ENCODE measurements around the gene OR1M1.
"Not testable (repeated sequence)": the region's sequence is repeated elsewhere in the genome, so short reads cannot be mapped to it uniquely, and the experiment has no call there.

The OR1M1 gene, protein sequence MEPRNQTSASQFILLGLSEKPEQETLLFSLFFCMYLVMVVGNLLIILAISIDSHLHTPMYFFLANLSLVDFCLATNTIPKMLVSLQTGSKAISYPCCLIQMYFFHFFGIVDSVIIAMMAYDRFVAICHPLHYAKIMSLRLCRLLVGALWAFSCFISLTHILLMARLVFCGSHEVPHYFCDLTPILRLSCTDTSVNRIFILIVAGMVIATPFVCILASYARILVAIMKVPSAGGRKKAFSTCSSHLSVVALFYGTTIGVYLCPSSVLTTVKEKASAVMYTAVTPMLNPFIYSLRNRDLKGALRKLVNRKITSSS

DNA sequence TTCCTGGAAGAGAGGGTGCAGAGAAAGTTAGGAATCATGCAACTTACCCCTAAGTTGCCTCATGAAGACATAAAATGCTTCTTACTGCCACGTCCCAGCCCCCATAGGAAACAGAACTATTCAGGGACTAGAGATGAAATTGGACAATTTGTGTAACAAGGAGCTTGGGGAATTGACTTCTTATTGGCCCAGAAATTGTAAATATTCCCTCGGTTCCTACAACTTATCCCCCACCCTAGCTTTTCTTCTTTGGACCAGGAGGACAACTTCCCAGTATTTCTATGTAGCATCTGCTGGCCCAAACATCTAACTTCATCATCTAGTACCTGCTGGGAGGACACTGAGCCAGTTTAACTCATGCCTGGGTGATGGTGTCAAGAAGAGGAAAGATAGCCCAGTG, at the start of gene OR1M1:
TSS of gene OR1M1 (plus strand) at position 301 of the 400 bp plus-strand sequence. CDS start 6,184 bp downstream, outside the sequence.
- H3K4me3 Mint-ChIP-seq, result no peak within 1 kb of the TSS
- peaks cover 16% of the 10 kb centered on the region for H3K27me3 Mint-ChIP-seq
- no peak within 1 kb of the TSS for H3K27ac Mint-ChIP-seq
- no peaks in the 10 kb centered on the region for H3K36me3 Mint-ChIP-seq (ENCODE audit: low read depth)
- H3K4me1 Mint-ChIP-seq (ENCODE audit: low read depth), result no peaks in the 10 kb centered on the region
- no peaks in the 10 kb centered on the region for H3K9me3 Mint-ChIP-seq

DNA sequence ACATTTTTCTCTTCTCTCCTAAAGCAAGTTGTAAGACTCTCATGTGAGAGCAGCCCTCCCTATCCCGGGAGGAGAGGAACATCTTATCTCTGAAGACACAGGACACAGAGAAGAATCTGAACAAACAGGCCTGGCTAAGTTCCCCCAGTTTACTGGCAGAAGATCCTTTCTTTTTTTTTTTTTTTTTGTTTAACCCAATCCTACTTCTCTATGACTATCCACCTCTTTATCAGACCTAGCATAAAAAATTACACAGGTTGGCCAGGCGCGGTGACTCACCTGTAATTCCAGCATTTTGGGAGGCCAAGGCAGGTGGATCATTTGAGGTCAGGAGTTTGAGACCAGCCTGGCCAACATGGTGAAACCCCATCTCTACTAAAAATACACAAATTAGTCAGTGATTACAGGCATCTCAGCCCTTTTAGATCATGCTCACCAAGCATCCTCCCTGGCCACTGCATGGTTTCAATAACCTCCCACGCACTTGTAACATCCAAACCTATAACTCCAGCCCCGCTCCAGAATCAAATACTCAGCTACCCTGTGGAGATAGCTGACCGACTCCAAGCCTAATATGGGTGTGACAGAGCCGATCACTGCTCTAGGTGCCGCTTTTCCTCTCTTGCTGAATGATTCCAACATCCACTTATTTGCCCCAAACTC, 49.3 kb upstream of the OR1M1 start:
- Mint-ChIP-seq H3K27ac (no peak overlapping the region), H3K27me3 (peaks cover 9% of the 10 kb centered on the region), H3K4me3 (no peak overlapping the region), H3K9me3 (no peaks in the 10 kb centered on the region), H3K36me3 (ENCODE audit: low read depth) (no peaks in the 10 kb centered on the region), H3K4me1 (ENCODE audit: low read depth) (no peaks in the 10 kb centered on the region)

DNA sequence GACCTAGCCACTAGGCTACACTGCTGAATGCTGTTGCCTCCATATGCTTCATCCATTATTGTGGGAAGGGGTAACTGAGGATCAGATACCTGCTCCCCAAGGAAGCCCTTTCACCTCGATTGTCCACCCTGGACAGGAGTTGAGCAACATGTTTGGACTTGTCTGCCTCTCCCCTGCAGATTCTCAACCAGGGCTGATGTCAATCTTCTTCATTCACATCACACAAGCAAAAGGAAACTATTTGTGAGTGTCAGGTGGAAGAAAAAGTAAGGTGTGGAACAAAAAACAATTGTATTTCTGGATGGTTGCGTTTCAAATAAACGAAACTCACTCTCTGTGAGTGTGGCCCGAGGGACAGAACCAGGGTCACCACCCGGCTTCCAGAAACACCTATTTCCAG, 47.1 kb upstream of the OR1M1 start:
- Mint-ChIP-seq H3K27me3 (peaks cover 12% of the 10 kb centered on the region), H3K4me3 (no peak overlapping the region), H3K36me3 (ENCODE audit: low read depth) (no peaks in the 10 kb centered on the region), H3K4me1 (ENCODE audit: low read depth) (no peaks in the 10 kb centered on the region), H3K9me3 (no peaks in the 10 kb centered on the region), H3K27ac (no peak overlapping the region)

DNA sequence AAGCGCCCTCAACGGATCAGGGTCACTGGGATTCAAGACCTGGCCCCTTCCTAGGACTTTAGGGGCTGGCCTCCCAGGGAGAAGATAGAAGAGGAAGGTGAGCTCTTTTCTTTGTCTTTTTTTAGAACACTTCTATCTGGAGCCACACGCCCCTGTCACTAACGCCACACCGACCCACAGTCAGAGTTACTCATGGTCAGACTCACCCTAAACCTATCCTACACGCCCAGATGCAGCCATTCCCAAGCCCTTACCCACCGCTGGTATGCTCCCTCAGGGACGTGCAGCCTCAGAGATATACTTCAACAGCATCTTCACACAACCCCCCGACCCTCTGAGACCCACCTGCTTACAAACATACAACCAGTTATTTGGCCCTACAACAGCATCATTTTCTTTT, 46.7 kb upstream of the OR1M1 start:
- Mint-ChIP-seq H3K36me3 (ENCODE audit: low read depth) (no peaks in the 10 kb centered on the region), H3K9me3 (no peaks in the 10 kb centered on the region), H3K4me1 (ENCODE audit: low read depth) (no peaks in the 10 kb centered on the region), H3K27me3 (peaks cover 14% of the 10 kb centered on the region), H3K27ac (no peak overlapping the region), H3K4me3 (no peak overlapping the region)

DNA sequence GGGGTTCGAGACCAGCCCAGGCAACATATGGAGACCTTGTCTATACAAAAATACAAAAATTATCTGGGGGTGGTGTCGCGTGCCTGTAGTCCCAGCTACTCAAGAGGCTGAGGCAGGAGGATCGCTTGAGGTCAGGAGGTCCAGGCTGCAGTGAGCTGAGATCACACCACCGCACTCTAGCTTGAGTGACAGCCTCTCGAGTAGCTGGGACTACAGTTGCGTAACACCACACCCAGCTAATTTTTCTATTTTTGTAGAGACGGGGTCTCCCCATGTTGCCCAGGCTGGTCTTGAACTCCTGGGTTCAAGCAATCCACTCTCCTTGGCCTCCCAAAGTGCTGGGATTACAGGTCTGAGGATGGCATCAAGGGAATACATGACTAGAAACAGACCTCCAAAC, 45.8 kb upstream of the OR1M1 start:
- Mint-ChIP-seq H3K4me1 (ENCODE audit: low read depth) (no peaks in the 10 kb centered on the region), H3K4me3 (no peak overlapping the region), H3K27ac (no peak overlapping the region), H3K27me3 (peaks cover 18% of the 10 kb centered on the region), H3K36me3 (ENCODE audit: low read depth) (no peaks in the 10 kb centered on the region), H3K9me3 (no peaks in the 10 kb centered on the region)

DNA sequence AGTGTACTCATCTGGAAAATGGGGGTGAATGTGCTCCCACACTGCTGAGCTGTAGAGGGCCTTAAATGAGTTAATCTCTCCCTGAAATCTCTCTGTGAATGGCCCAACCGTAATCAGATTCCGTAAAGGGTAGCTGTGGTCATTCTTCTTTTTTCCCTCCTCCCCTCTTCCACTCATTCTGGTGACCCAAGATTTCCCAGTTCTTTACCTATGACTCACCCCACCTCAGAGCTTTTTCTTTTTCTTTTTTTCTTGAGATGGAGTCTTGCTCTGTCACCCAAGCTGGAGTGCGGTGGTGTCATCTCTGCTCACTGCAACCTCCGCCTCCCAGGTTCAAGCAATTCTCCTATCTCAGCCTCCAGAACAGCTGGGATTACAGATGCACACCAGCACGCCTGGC, 43.3 kb upstream of the OR1M1 start:
- Mint-ChIP-seq H3K4me1 (ENCODE audit: low read depth) (no peaks in the 10 kb centered on the region), H3K27ac (no peak overlapping the region), H3K9me3 (no peaks in the 10 kb centered on the region), H3K27me3 (peaks cover 21% of the 10 kb centered on the region), H3K4me3 (no peak overlapping the region), H3K36me3 (ENCODE audit: low read depth) (no peaks in the 10 kb centered on the region)

DNA sequence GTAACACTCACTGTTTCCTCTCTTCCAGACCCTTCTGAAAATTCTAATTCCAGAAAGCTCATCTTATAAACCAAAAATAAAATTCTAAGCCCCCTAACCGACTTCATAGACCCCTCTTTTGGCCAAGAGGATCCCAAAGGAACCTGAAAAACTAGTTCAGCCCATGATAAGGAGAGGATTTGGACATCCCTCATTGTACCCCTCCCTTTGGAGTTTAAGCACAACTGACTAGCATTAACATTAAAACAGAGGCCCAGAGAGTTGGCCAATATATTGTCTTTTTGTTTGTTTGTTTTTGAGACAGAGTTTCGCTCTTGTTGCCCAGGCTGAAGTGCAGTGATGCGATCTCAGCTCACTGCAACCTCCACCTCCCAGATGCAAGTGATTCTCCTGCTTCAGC, 42.4 kb upstream of the OR1M1 start:
- Mint-ChIP-seq H3K4me3 (no peak overlapping the region), H3K27ac (no peak overlapping the region), H3K4me1 (ENCODE audit: low read depth) (no peaks in the 10 kb centered on the region), H3K9me3 (no peaks in the 10 kb centered on the region), H3K36me3 (ENCODE audit: low read depth) (no peaks in the 10 kb centered on the region), H3K27me3 (peaks cover 20% of the 10 kb centered on the region)

DNA sequence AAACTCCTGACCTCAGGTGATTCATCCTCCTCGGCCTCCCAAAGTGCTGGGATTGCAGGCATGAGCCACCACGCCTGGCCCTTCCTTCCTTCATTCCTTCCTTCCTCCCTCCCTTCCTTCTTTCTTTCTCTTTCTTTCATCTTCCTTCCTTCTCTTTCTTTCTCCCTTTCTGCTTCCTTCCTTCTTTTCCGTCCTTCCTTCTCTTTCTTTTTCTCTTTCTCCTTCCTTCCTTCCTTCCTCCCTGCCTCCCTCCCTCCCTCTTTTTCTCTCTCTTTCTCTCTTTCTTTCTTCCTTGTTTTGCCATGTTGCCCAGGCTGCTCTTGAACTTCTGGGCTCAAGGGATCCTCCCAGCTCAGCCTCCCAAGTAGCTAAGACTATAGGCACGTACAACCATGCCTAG, 40.2 kb upstream of the OR1M1 start:
- H3K4me1 Mint-ChIP-seq (ENCODE audit: low read depth), result no peaks in the 10 kb centered on the region
- H3K36me3 Mint-ChIP-seq (ENCODE audit: low read depth), result no peaks in the 10 kb centered on the region
- H3K27ac Mint-ChIP-seq, result no peak overlapping the region
- H3K4me3 Mint-ChIP-seq, result no peak overlapping the region
- H3K27me3 Mint-ChIP-seq, result peaks cover 20% of the 10 kb centered on the region
- H3K9me3 Mint-ChIP-seq, result no peaks in the 10 kb centered on the region

DNA sequence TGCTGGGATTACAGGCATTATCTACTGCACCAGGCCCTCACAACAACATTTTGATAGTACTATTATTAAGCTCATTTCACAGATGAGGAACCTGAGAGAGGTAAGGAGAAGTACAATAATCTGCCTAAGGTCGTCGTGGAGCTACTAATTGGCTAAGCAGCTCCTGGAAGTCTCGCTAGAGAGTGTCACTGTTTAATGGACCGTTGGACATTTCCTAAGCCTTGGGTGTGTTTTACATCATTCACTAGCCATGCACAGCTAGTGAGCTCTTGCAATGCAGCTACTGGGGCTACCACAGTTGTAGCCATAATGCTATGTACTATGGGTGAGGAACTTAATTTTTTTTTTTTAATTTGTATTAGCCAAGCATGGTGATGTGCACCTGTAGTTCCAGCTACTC, 34.0 kb upstream of the OR1M1 start:
- H3K36me3 Mint-ChIP-seq (ENCODE audit: low read depth), result no peaks in the 10 kb centered on the region
- H3K4me3 Mint-ChIP-seq, result no peak overlapping the region
- H3K9me3 Mint-ChIP-seq, result no peaks in the 10 kb centered on the region
- no peak overlapping the region for H3K27ac Mint-ChIP-seq
- H3K27me3 Mint-ChIP-seq, result no peaks in the 10 kb centered on the region
- no peaks in the 10 kb centered on the region for H3K4me1 Mint-ChIP-seq (ENCODE audit: low read depth)

DNA sequence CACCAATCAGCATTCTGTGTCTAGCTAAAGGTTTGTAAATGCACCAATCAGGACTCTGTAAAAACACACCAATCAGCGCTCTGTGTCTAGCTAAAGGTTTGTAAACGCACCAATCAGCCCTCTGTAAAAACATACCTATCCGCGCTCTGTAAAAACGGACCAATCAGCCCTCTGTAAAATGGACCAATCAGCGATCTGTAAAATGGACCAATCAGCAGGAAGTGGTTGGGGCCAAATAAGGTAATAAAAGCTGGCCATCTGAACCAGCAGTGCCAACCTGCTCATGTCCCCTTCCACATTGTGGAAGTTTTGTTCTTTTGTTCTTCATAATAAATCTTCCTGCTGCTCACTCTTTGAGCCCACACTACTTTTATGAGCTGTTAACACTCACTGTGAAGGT, 33.2 kb upstream of the OR1M1 start:
- H3K4me1 Mint-ChIP-seq (ENCODE audit: low read depth); H3K36me3 Mint-ChIP-seq (ENCODE audit: low read depth); H3K27ac Mint-ChIP-seq; H3K4me3 Mint-ChIP-seq; H3K27me3 Mint-ChIP-seq; H3K9me3 Mint-ChIP-seq: not testable (repeated sequence)

DNA sequence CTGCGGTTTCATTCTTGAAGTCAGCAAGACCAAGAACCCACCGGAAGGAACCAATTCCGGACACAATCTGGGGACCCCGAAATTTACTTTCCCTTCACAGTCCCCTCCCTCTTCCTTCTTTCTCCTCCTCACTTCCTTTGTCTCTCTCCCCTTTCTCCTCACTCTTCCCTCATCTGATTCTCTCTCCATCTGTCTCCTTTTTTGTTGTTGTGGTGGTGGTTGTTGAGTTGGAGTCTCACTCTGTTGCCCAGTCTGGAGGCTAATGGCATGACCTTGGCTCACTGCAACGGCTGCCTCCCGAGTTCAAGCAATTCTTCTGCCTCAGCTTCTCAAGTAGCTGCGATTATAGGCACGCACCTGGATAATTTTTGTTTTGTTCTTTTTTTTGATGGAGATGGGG, 32.7 kb upstream of the OR1M1 start:
- no peak overlapping the region for H3K27ac Mint-ChIP-seq
- H3K4me1 Mint-ChIP-seq (ENCODE audit: low read depth), result no peaks in the 10 kb centered on the region
- H3K27me3 Mint-ChIP-seq, result no peaks in the 10 kb centered on the region
- no peaks in the 10 kb centered on the region for H3K36me3 Mint-ChIP-seq (ENCODE audit: low read depth)
- no peak overlapping the region for H3K4me3 Mint-ChIP-seq
- H3K9me3 Mint-ChIP-seq, result no peaks in the 10 kb centered on the region

DNA sequence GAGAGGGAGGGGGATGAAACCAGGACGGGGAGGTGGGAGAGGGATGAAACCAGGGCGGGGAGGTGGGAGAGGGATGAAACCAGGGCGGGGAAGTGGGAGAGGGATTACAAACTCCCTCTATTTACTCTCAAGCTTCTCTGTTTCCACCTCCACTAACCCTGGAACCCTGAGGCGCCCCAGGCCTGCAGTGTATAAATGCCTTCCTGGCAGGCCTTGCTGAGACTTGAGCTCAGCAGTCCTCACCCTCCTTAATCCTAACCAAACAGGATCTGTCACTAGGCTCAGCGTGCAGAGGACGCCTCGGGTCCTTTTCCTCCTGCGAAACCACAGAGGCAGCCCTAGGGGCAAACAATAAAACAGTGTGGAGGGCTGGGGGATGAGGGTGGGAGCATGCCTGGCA, 32.1 kb upstream of the OR1M1 start:
- no peak overlapping the region for H3K27ac Mint-ChIP-seq
- no peaks in the 10 kb centered on the region for H3K4me1 Mint-ChIP-seq (ENCODE audit: low read depth)
- H3K27me3 Mint-ChIP-seq, result no peaks in the 10 kb centered on the region
- no peaks in the 10 kb centered on the region for H3K9me3 Mint-ChIP-seq
- no peak overlapping the region for H3K4me3 Mint-ChIP-seq
- no peaks in the 10 kb centered on the region for H3K36me3 Mint-ChIP-seq (ENCODE audit: low read depth)

DNA sequence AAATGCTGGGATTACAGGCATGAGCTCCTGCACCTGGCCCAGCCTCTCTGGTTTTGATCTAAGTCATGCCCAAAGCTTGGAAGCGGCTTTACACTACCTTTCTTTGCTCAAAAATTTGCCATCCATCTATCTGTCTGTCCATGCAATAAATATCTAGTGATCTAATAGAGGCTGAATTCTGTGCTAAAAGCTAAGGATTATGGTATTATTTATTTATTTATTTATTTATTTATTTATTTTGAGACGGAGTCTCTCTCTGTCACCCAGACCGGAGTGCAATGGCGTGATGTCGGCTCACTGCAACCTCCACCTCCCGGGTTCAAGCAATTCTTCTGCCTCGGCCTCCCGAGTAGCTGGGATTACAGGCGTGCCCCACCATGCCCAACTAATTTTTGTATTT, 30.7 kb upstream of the OR1M1 start:
- H3K9me3 Mint-ChIP-seq; H3K4me1 Mint-ChIP-seq (ENCODE audit: low read depth); H3K27ac Mint-ChIP-seq; H3K27me3 Mint-ChIP-seq; H3K4me3 Mint-ChIP-seq; H3K36me3 Mint-ChIP-seq (ENCODE audit: low read depth): not testable (repeated sequence)

DNA sequence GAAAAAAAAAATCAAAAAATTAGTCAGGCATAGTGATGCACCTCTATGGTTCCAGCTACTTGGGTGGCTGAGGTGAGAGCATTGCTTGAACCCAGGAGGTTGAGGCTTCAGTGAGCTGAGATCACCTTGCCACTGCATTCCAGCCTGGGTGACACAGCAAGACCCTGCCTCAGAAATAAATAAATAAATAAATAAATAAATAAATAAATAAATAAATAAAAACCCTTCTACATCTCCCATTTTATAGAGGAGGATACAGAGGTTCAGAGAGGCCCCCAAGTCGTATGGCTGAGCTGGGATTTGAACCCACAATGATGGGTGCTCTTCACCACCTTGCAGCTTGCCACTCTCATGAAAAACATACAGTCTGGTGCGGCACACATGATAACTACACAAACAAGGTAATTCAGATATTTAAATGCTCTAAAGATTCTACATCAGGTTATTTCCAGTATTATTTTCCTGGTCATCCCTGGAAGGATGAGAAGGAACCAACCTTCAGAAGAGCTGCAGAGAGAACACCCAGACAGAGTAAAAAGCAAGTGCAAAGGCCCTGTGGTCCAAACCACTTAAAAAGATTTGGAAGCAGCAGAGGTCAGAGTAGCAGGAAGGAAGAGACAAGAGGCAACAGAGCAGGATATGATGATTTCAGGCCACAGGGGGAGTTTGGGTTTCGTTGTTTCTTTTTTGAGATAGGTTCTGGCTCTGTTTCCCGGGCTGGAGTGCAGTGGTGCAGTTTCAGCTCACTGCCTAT, 29.2 kb upstream of the OR1M1 start:
- Mint-ChIP-seq H3K9me3 (no peaks in the 10 kb centered on the region), H3K4me3 (no peak overlapping the region), H3K4me1 (ENCODE audit: low read depth) (no peaks in the 10 kb centered on the region), H3K27ac (no peak overlapping the region), H3K36me3 (ENCODE audit: low read depth) (no peaks in the 10 kb centered on the region), H3K27me3 (no peaks in the 10 kb centered on the region)

DNA sequence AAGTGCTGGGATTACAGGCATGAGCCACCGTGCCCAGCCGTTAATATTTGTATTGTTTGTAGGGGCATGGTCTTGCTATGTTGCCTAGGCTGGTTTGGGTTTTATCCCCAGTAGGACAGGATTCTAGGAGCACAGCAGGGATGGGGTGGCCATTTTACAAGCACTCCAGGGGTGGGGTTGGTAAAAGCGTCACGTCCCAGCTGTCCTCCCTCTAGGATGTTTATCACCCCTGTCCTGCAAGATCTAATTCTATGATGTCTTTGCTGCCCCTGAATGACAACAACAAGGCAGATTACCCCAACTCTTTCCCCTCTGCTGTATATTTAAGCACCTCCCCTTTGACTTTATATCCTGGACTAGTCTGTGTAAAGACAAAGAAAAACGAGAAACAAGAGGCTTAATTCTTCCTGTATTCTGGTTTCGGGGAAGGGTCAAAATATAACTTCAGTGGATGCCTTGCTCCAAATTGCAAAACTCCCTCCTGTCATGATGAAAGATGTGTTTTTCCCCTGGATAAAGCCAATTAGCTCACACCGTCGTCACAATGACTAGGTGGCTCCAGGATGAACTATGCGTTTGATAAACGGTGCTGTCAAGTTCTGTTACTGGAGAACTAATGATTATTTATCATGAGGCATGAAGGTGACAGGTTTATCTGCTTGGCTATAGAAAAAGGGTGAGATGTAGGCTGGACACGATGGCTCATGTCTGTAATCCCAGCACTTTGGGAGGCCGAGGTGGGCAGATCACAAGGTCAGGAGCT, 27.8 kb upstream of the OR1M1 start:
- Mint-ChIP-seq H3K9me3 (no peaks in the 10 kb centered on the region), H3K27me3 (no peaks in the 10 kb centered on the region), H3K4me3 (no peak overlapping the region), H3K4me1 (ENCODE audit: low read depth) (no peaks in the 10 kb centered on the region), H3K27ac (no peak overlapping the region), H3K36me3 (ENCODE audit: low read depth) (no peaks in the 10 kb centered on the region)
